H9 (cell line): ENCODE data around the gene ZNF319. TPM values are rescaled to one million over a fixed set of nuclear protein-coding genes. Genes with fewer than 3 reads are reported as not detected.

Experiments used
- DNase-seq: peaks from one replicate; pipeline ENCODE4 v3.0.0-alpha.2; 2017
- H2AFZ ChIP-seq: one replicate; pipeline ENCODE4 v1.6.1; 2013; ENCODE audit warnings: mild to moderate bottlenecking, low read length, control low read depth, moderate library complexity
- H2AK5ac ChIP-seq: 2 replicates; pipeline ENCODE4 v1.6.1; 2013; ENCODE audit warnings: low read length, control low read depth, mixed read lengths; ENCODE audit not compliant: insufficient read length
- H2BK120ac ChIP-seq: one replicate; pipeline ENCODE4 v1.6.1; 2013; ENCODE audit warnings: low read depth, mild to moderate bottlenecking, low read length, control low read depth, inconsistent platforms; ENCODE audit not compliant: poor library complexity, severe bottlenecking
- H2BK12ac ChIP-seq: 2 replicates; pipeline ENCODE4 v1.6.1; 2013; ENCODE audit warnings: low read length, control low read depth, mixed read lengths, low read depth; ENCODE audit not compliant: insufficient read length
- H2BK15ac ChIP-seq: 2 replicates; pipeline ENCODE4 v1.6.1; 2013; ENCODE audit warnings: low read depth, low read length, control low read depth
- H2BK20ac ChIP-seq: one replicate; pipeline ENCODE4 v1.6.1; 2013; ENCODE audit warnings: low read depth, mild to moderate bottlenecking, low read length, control low read depth, inconsistent platforms; ENCODE audit not compliant: poor library complexity, severe bottlenecking
- H2BK5ac ChIP-seq: 2 replicates; pipeline ENCODE4 v1.6.1; 2013; ENCODE audit warnings: low read length, control low read depth, mixed read lengths; ENCODE audit not compliant: insufficient read length
- H3K14ac ChIP-seq: 2 replicates; pipeline ENCODE4 v1.6.1; 2013; ENCODE audit warnings: low read length, control low read depth; ENCODE audit not compliant: insufficient read depth
- H3K18ac ChIP-seq: 2 replicates; pipeline ENCODE4 v1.6.1; 2013; ENCODE audit warnings: low read depth, mild to moderate bottlenecking, mixed read lengths, low read length, control low read depth; ENCODE audit not compliant: insufficient read length
- H3K23ac ChIP-seq: 2 replicates; pipeline ENCODE4 v1.6.1; 2013; ENCODE audit warnings: low read length, control low read depth, mixed read lengths, low read depth; ENCODE audit not compliant: insufficient read length
- H3K23me2 ChIP-seq: 2 replicates; pipeline ENCODE4 v1.6.1; 2013; ENCODE audit warnings: low read depth, mild to moderate bottlenecking, mixed read lengths, low read length, control low read depth; ENCODE audit not compliant: insufficient read length, poor library complexity, severe bottlenecking
- H3K27ac ChIP-seq: 2 replicates; pipeline ENCODE4 v1.5.1; 2013; ENCODE audit warnings: low read length, control low read depth, mixed read lengths, low read depth; ENCODE audit not compliant: insufficient read length
- H3K27me3 ChIP-seq: 2 replicates; pipeline ENCODE4 v1.6.1; 2013; ENCODE audit warnings: low read length, control low read depth, inconsistent platforms; ENCODE audit not compliant: insufficient read depth
- H3K4ac ChIP-seq: 2 replicates; pipeline ENCODE4 v1.6.1; 2013; ENCODE audit warnings: low read depth, mild to moderate bottlenecking, control low read depth, inconsistent platforms, low read length, moderate library complexity
- H3K4me1 ChIP-seq: 2 replicates; pipeline ENCODE4 v1.6.1; 2013; ENCODE audit warnings: low read length, control low read depth, inconsistent platforms; ENCODE audit not compliant: insufficient read depth
- H3K4me2 ChIP-seq: 2 replicates; pipeline ENCODE4 v1.6.1; 2013; ENCODE audit warnings: low read length, control low read depth, mixed read lengths; ENCODE audit not compliant: insufficient read length, insufficient read depth
- H3K56ac ChIP-seq: 2 replicates; pipeline ENCODE4 v1.6.1; 2013; ENCODE audit warnings: low read depth, mild to moderate bottlenecking, mixed read lengths, low read length, control low read depth; ENCODE audit not compliant: insufficient read length
- H3K79me1 ChIP-seq: 2 replicates; pipeline ENCODE4 v1.6.1; 2013; ENCODE audit warnings: low read depth, mild to moderate bottlenecking, moderate library complexity, low read length, control low read depth, inconsistent platforms; ENCODE audit not compliant: insufficient read depth, poor library complexity, severe bottlenecking
- H3K79me2 ChIP-seq: 2 replicates; pipeline ENCODE4 v1.6.1; 2013; ENCODE audit warnings: low read length, control low read depth, inconsistent platforms; ENCODE audit not compliant: insufficient read depth
- H3K9ac ChIP-seq: 2 replicates; pipeline ENCODE4 v1.6.1; 2013; ENCODE audit warnings: low read length, control low read depth, mixed read lengths; ENCODE audit not compliant: insufficient read length; ENCODE audit errors: extremely low read depth
- H3K9me3 ChIP-seq: one replicate; pipeline ENCODE4 v1.6.1; 2013; ENCODE audit warnings: low read depth, low read length, inconsistent platforms; ENCODE audit not compliant: control insufficient read depth
- H3T11ph ChIP-seq: one replicate; pipeline ENCODE4 v1.6.1; 2013; ENCODE audit warnings: mild to moderate bottlenecking, low read length, control low read depth, inconsistent platforms
- H4K20me1 ChIP-seq: one replicate; pipeline ENCODE4 v1.6.1; 2013; ENCODE audit not compliant: control insufficient read depth, insufficient read length, insufficient read depth
- H4K5ac ChIP-seq: 2 replicates; pipeline ENCODE4 v1.6.1; 2013; ENCODE audit warnings: low read depth, mild to moderate bottlenecking, mixed read lengths, low read length, control low read depth; ENCODE audit not compliant: insufficient read length
- H4K8ac ChIP-seq: replicated peaks from 2 replicates; pipeline ENCODE4 v1.6.1; 2013; ENCODE audit warnings: low read length, control low read depth, mixed read lengths, low read depth; ENCODE audit not compliant: insufficient read length
- H4K91ac ChIP-seq: 2 replicates; pipeline ENCODE4 v1.6.1; 2013; ENCODE audit warnings: low read depth, mild to moderate bottlenecking, moderate library complexity, mixed read lengths, low read length, control low read depth; ENCODE audit not compliant: insufficient read length
- H3K27ac Mint-ChIP-seq, 3 experiments: 2 replicates in 2 of 3; 3 replicates in 1 of 3; pipeline ENCODE4 v1.8.0; 2020 to 2021; ENCODE audit warnings: mixed read lengths in 3 of 3, mild to moderate bottlenecking in 1 of 3, moderate library complexity in 1 of 3
- H3K27me3 Mint-ChIP-seq: 2 replicates; pipeline ENCODE4 v1.8.0; 2021; ENCODE audit warnings: low read depth, mild to moderate bottlenecking, moderate library complexity, mixed read lengths
- H3K36me3 Mint-ChIP-seq, 3 experiments: 2 replicates in 2 of 3; 3 replicates in 1 of 3; pipeline ENCODE4 v1.8.0; 2020 to 2021; ENCODE audit warnings: low read depth in 3 of 3, mixed read lengths in 3 of 3; ENCODE audit not compliant: insufficient read depth in 1 of 3
- H3K4me1 Mint-ChIP-seq, 2 experiments: 2 replicates each; pipeline ENCODE4 v1.8.0; 2020; ENCODE audit warnings: mixed read lengths in 2 of 2
- H3K4me3 Mint-ChIP-seq, 2 experiments: 2 replicates in 1 of 2; 3 replicates in 1 of 2; pipeline ENCODE4 v1.8.0; 2020 to 2021; ENCODE audit warnings: mild to moderate bottlenecking in 2 of 2, mixed read lengths in 2 of 2, moderate library complexity in 1 of 2
- H3K9me3 Mint-ChIP-seq, 2 experiments: 2 replicates in 1 of 2; 3 replicates in 1 of 2; pipeline ENCODE4 v1.8.0; 2020; ENCODE audit warnings: mild to moderate bottlenecking in 2 of 2, mixed read lengths in 2 of 2, moderate library complexity in 1 of 2
- CTCF ChIP-seq: fragments of 200-600 bp; sonication (generic); conservative IDR thresholded peaks from 3 replicates; pipeline ENCODE4 v1.8.0; 2021; ENCODE audit warnings: antibody characterized with exemption, mild to moderate bottlenecking
- WGBS: extraction: QIAGEN DNeasy Blood & Tissue Kit; methylation state at CpG from one replicate; pipeline ENCODE4 v1.1.7; 2013; ENCODE audit warnings: missing lambda C conversion rate, low lambda C conversion rate, mixed read lengths; ENCODE audit not compliant: insufficient read length; ENCODE audit errors: extremely low coverage; 5-methylcytosine and 5-hydroxymethylcytosine counted together
- total RNA-seq: library from RNA; stranded (reverse); gene quantifications from 2 replicates; pipeline ENCODE4 v1.2.1, GENCODE V29; 2021

Gene ZNF319
- total RNA-seq, 1 experiment from 2014 or later: 5.6 TPM

DNA sequence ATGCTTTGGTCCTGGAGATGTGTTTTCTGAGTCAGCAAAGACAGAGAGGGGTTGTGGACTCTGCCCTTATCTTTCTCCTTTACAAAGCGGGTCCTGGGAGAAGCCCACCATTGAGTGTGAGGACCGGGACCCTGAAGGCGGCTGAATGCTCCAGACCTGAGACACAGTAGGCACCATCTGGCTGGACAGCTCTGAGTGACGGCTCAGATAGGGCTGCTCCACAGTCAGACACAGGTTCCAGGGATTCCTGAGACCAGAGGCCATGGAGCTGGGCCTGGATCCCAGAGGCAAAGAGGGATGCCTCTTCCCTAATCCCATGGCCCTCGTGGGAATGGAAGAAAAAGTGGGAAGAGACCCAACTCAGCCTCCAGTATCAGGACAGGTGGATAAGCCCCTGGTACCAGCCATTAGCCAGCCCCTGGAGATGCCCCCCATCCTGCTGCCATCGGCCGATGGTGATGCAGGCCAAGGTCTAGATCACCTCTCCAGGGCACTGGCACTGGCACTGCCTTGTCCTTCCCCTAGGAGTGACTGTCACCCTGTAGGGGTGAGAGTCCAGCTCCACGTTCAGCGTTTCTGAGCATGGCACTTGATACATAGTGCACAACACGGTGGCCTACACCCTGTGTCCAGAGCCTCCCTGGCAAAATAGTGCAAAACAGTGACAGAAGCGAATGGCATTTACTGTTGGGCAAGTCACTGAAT is 29.8 kb upstream of the ZNF319 start:
- peaks cover 2% of the 10 kb centered on the region for H3K79me1 ChIP-seq
- H4K8ac ChIP-seq: no peak overlapping the region
- H3K4me1 ChIP-seq: peaks cover 12% of the 10 kb centered on the region; the same call in 1 of the 2 replicates
- H2BK12ac ChIP-seq: no peak overlapping the region
- no peaks in the 10 kb centered on the region for H3K9me3 ChIP-seq
- H4K91ac ChIP-seq: no peak overlapping the region
- no peak overlapping the region for H3K4me2 ChIP-seq
- no peaks in the 10 kb centered on the region for H3K27me3 ChIP-seq
- DNase-seq: no peak
- no peak overlapping the region for H2AFZ ChIP-seq
- H4K5ac ChIP-seq: no peak overlapping the region
- H2BK15ac ChIP-seq: no peak overlapping the region
- H2BK20ac ChIP-seq: no peak overlapping the region
- no CpG with 5 or more reads among the region's 11 CpGs for WGBS
- H3T11ph ChIP-seq: no peak overlapping the region
- H2BK120ac ChIP-seq: no peak overlapping the region
- H3K4me3 Mint-ChIP-seq: no peak overlapping the region
- H3K56ac ChIP-seq: no peak overlapping the region
- H3K27me3 Mint-ChIP-seq: no peaks in the 10 kb centered on the region
- H3K9ac ChIP-seq: no peak overlapping the region
- H3K18ac ChIP-seq: no peak overlapping the region
- TF ChIP-seq CTCF: no peak
- no peak overlapping the region for H2BK5ac ChIP-seq
- H4K20me1 ChIP-seq: no peaks in the 10 kb centered on the region
- peaks cover 29 to 40% of the 10 kb centered on the region in 2 experiments for H3K4me1 Mint-ChIP-seq
- no peak overlapping the region for H3K23ac ChIP-seq
- peaks cover 0 to 6% (median 5%) of the 10 kb centered on the region in 3 experiments; a peak in 3 of 7 replicates for H3K36me3 Mint-ChIP-seq
- peaks cover 2% of the 10 kb centered on the region; the same call in 1 of the 2 replicates for H3K79me2 ChIP-seq
- H3K14ac ChIP-seq: no peak overlapping the region
- H2AK5ac ChIP-seq: no peak overlapping the region
- no peak overlapping the region for H3K27ac ChIP-seq
- no peak overlapping the region; a peak in 1 of 7 replicates for H3K27ac Mint-ChIP-seq
- H3K23me2 ChIP-seq: peaks cover 12% of the 10 kb centered on the region
- H3K9me3 Mint-ChIP-seq: no peaks in the 10 kb centered on the region
- H3K4ac ChIP-seq: no peak overlapping the region
